NCI-H446 treated with DMSO at 0.1 percent for 48 hours (cell line): ENCODE data around the gene GRK1.
"Not testable (repeated sequence)": the region's sequence is repeated elsewhere in the genome, so short reads cannot be mapped to it uniquely, and the experiment has no call there.

Experiments
- DNase-seq: peaks from one replicate; lab custom pipeline; 2025; lab: John Stamatoyannopoulos, UW

GRK1 gene

GRCh38 chr13:113743366-113744195 is 76.6 kb downstream of the GRK1 start:
- no peak for DNase-seq

DNA sequence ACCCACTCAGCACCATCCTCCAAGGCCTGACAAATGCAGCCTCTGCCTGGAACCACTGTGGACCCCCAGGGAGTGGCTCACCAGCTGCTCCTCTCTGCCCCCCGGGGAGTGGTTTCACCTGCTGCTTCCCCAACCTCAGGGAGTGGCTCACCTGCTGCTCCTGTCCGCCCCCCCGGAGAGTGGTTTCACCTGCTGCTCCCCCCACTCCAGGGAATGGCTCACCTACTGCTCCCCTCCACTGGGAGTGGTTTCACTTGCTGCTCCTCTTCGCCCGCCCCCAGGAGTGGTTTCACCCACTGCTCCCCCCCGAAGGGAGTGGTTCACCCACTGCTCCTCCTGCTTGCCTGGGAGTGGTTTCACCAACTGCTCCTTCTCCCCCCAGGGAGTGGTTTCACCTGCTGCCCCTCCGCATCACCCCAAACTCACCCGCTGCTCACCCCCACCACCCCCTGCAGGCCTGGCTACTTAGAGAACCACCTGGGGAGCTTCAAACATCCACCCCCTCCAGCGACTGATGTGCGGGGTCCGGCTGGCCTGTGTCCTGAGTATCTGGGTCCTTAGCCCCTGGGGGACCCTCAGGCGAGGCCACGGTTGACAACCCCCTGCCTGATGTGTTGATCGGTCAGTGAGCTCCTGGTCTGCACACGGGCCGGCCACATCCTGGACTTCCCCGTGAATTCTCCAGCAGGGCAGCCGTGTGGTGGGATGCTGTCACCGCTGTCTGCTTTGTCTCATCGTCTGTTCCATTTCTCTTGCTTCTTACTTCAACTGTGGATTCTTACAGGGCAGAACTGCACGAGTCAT is 77.4 kb downstream of the GRK1 start:
- no peak for DNase-seq

DNA sequence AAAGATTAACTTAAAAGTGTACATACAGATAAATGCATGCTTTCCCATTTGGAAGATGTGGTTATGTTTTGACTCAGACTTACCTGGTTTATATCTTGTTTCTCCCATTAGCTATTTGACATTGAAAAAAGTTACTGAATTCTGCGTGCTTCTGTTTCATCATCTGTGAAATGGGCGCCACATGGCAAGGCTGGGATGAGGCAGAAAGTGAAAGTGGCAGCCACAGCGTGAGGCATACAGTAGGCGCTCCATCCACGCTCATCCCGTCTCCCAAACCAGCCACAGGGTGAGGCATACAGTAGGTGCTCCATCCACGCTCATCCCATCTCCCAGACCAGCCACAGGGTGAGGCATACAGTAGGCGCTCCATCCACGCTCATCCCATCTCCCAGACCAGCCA is 78.0 kb downstream of the GRK1 start:
- no peak for DNase-seq

- not testable (repeated sequence) for DNase-seq
Observed at GRCh38 chr13:113745500-113746142, 78.6 kb downstream of the GRK1 start.

DNA sequence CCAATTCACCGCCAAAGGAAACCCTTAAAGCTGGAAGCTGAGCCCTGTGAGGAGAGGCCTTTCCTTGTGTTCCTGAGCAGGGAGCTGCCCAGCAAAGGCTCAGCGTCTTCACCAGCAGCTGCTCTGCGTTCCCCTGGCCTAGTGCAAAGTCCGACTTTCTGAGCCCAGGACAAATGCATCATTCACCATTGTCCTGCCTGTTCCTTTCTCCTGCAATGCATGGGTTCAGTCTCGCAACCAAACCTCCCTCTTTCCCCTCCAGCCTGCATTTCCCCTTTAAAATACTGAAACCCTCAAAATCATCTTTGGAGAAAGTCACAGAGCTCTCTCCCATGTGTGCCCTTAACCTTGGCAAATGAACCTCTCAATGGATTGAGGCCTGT is 79.1 kb downstream of the GRK1 start:
- DNase-seq, result no peak

DNA sequence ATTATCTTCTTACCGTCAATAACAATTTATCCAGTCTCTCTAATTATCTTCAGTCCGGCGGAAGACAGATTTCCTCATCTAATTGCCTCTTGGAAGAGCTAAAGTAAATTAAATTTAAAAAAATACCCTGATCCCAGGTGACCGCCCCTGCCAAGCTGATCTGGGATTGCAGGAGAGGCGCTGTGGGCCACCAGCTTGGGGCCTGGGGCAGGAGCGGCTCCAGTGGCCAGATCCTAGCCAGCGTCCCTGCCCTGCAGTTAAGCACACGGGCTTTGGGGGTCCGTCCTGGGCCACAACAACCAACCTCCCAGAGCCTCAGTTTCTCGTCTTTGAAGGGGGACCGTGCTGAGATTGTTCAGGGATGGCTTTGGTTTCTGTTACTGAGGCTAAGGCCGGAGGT is 79.7 kb downstream of the GRK1 start:
- no peak for DNase-seq

- DNase-seq, result no peak
Observed at GRCh38 chr13:113747291-113747833, 80.3 kb downstream of the GRK1 start.

- no peak for DNase-seq
Observed at GRCh38 chr13:113748101-113748861, 81.3 kb downstream of the GRK1 start.

DNA sequence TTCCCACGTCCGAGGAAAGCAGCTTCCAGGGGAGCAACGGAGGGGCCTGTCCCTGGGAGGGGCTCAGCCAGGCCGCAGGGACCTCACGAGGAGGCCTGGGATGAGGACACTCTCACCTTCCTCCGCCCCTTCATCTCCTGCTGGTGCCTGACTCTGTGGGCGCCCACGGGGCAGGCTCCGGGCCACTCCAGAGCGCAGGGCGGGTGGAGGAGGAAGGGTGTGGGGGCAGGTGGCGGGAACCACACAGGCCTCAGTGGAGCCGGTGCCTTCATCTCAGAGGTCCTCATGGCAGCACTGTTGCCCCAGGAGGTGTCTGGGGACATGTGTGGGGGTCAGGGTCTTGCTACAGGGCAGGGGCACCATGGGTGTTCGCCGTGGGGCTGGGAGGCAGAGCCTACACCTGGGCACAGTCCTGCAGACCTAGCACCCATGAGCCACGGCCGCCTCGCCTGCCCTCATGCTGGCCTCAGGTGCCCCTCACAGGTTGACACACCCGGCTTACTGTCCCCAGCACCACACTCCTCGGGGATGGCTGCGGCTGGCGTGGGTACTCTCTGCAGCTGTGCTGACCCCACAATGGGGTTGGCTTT is 81.9 kb downstream of the GRK1 start:
- DNase-seq, result no peak

DNA sequence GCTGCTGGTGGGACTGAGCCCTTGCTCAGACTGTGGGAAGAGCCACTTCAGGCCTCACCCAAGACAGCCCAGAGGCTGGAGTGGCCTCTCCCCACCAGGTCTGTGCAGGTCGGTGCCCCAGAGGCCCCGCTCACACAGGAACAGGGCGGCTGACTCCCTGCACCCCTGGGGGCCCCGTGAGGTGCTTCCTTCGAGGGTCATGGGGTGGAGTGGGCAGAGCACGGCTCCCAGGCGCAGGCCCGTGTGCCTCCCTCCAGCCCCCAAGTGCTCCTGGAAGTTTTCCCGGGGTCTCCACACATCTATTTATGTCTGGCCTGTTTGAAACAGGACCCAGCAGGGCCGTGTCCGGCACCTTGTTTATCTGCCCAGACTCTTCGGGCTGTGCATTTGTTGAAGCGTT is 82.5 kb downstream of the GRK1 start:
- no peak for DNase-seq

DNA sequence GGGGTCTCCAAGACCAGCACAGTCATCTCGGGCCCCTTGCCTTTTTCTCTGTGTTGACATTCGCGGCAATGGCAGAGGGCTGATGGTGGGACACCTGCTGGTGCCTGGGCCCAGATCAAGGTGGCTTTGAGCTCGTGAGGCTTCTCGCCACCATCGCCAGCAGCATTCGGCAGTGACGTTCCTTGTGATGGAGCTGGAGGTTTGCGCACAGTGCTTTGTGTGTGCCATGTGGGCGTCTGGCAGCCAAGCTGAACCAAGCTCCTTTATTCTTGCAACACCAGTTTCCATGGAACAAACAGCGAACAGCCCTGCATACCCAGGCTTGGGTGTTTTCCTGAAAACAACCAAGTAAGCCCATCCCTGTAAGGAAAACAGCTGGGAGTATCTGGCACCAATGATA is 82.9 kb downstream of the GRK1 start:
- no peak for DNase-seq

DNA sequence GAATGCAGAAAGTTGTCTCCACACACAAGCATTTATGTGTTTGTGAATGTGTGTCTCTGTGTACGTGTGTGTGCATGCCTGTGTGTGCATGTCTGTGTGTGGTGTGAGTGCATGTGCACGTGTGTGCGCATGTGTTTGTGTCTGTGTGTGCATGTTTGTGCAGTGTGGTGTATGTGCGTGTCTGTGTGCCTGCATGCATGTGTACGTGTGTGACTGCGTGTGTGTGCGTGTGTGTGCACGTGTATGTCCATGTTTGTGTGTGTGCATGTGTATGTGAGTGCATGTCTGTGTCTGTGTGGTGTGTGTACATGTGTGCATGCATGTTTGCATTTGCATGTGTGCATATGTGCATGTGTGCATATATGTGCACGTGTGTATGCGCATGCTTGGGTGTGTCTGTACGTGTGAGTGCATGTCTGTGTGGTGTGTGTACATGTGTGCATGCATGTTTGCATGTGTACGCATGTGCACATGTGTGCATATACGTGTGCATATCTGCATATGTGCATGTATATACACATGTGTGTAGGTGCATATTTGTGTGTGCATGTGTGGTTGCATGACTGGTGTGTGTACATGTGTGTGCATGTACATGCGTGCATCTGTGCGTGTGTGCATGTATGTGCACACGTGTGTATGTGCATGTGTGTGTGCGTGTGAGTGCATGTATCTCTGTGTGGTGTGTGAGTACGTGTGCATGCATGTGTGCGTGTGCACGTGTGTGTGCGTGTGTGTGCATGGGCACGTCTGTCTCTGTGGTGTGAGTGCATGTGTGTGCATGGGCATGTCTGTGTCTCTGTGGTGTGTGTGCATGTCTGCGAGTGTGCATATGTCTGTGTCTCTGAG is 83.8 kb downstream of the GRK1 start:
- DNase-seq, result no peak

- DNase-seq, result no peak
Observed at GRCh38 chr13:113751491-113751890, 84.5 kb downstream of the GRK1 start.

GRCh38 chr13:113752211-113752986 is 85.4 kb downstream of the GRK1 start:
- DNase-seq, result not testable (repeated sequence)

DNA sequence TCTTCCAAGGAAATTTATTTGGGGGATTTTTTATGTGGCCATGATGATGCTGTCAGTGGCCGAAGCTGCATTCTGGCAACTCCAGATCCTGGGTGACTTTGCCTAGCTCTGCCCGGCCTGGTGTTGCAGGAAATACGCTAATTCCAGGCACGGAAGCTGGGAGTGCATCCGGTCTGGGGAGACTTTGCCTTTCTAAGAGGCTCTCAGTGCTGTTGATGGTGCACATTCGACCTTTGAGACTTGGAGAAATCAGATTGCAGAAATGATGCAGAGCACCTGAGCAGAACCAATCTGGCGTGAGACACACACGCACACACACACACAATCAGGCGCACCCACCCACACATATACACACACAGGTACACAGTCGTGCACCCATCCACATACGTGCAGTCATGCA is 86.2 kb downstream of the GRK1 start:
- no peak for DNase-seq

- DNase-seq, result no peak
Observed at GRCh38 chr13:113754242-113754641, 87.2 kb downstream of the GRK1 start.

GRCh38 chr13:113754691-113755090 is 87.7 kb downstream of the GRK1 start:
- DNase-seq, result no peak

DNA sequence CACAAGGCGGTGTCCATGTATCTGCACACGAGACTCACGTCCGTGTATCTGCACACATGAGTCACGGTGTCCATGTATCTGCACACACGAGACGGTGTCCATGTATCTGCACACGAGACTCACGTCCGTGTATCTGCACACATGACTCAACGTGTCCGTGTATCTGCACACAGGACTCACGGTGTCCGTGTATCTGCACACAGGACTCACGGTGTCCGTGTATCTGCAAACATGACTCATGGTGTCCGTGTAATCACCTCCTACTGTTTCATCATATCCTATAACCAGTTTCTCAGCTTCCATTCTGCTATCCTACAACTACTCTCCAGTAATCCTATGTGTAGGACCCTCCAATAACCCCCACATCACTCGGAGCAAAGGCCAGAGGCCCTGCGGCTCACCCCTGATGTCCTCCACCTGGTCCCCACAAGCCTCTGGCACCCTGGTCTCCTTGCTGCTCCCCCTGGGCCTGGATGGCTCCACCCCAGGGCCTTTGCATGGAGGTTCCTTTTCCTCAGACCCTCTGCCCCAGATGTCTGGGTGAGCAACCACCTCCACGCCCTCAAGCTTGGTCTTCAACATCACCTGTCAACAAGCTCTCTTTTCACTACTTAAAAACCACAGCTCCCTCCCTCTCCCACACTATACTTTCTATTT is 89.5 kb downstream of the GRK1 start:
- DNase-seq, result no peak
